ENCODE data around the gene CHKB. TPM values are rescaled to one million over a fixed set of nuclear protein-coding genes. Genes with fewer than 3 reads are reported as not detected.

Gene CHKB
- total and polyA plus RNA-seq, 10 of the 15 experiments (the other 5 are each of a cell fraction or from before 2014, with no cell fraction given), result 10.0 to 93.9 (median 57.0) TPM

DNA sequence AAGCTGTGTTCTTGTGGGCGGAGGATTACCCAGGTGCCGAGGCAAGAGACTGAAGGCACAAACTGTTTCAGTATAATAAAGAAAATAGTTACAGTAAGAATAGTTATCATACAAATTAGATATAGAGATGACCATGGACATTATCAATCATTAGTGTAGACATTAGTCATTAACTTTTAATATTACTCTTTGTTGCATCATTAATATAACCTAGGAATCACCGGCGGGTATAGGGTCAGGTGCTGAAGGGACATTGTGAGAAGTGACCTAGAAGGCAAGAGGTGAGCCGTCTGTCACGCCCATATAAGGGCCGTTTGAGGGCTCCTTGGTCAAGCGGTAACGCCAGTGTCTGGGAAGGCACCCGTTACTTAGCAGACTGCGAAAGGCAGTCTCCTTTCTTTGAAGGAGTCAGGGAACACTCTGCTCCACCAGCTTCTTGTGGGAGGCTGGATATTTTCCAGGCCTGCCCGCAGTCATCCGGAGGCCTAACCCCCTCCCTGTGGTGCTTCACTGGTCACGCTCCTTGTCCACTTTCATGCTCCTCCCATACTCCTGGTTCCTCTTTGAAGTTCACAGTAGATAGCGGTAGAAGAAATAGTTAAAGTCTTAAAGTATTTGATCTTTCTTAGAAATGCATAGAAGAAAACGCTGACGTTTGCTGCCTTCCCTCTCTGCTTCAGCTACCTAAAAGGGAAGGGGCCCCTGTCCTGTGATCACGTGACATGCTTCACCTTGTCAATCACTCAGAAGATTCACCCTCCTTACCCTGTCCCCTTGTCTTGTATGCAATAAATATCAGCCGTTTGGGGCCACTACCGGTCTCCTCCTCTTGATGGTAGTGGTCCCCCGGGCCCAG is 48.6 kb downstream of the CHKB start (continued):
- TF ChIP-seq, protein P1, sequence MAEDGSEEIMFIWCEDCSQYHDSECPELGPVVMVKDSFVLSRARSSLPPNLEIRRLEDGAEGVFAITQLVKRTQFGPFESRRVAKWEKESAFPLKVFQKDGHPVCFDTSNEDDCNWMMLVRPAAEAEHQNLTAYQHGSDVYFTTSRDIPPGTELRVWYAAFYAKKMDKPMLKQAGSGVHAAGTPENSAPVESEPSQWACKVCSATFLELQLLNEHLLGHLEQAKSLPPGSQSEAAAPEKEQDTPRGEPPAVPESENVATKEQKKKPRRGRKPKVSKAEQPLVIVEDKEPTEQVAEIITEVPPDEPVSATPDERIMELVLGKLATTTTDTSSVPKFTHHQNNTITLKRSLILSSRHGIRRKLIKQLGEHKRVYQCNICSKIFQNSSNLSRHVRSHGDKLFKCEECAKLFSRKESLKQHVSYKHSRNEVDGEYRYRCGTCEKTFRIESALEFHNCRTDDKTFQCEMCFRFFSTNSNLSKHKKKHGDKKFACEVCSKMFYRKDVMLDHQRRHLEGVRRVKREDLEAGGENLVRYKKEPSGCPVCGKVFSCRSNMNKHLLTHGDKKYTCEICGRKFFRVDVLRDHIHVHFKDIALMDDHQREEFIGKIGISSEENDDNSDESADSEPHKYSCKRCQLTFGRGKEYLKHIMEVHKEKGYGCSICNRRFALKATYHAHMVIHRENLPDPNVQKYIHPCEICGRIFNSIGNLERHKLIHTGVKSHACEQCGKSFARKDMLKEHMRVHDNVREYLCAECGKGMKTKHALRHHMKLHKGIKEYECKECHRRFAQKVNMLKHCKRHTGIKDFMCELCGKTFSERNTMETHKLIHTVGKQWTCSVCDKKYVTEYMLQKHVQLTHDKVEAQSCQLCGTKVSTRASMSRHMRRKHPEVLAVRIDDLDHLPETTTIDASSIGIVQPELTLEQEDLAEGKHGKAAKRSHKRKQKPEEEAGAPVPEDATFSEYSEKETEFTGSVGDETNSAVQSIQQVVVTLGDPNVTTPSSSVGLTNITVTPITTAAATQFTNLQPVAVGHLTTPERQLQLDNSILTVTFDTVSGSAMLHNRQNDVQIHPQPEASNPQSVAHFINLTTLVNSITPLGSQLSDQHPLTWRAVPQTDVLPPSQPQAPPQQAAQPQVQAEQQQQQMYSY (CRISPR knock-in tag; IDR thresholded peaks at IDR 0.05), result peak; percentile 86; the same call in 1 of the 2 replicates

DNA sequence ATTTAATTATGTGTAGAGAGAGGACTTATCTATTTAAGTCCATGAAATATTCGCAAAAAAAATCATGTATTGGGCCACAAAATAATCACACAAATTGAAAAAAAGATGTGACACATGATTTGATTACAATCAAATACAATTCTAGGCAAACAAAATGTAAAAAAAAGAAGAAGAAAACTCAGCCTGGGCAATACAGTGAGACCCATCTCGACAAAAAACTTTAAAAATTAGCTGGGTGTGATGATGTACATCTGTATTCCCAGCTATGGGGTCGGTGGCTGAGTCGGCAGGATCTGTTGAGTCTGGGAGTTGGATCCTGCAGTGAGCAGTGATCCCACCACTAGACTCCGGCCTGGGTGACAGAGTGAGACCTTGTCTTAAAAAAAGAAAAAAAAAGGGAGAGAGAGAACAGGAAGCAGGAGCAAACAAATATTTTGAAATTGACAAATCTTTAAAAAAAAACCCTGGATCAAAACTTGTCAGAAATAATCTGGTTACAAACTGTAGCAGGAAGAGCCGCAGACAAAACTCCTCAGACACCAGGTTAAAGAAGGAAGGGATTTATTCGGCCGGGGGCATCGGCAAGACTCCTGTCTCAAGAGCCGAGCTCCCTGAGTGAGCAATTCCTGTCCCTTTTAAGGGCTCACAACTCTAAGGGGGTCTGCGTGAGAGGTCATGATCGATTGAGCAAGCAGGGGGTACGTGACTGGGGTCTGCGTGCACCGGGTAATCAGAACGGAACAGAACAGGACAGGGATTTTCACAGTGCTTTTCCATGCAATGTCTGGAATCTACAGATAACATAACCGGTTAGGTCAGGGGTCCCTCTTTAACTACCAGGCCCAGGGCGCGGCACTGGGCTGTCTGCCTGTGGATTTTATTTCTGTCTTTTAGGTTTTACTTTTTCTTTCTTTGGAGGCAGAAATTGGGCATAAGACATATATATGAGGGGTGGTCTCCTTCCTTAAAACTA is 49.5 kb downstream of the CHKB start:
- Histone ChIP-seq H3K9me3 (replicated peaks; ENCODE audit: control insufficient read depth, insufficient read depth, low read length) (no peaks in the 10 kb centered on the region), H3K27ac (ENCODE audit: control insufficient read depth, insufficient read depth) (peak overlapping the region; percentile 100), H3K36me3 (ENCODE audit: control insufficient read depth in 2 of 2, insufficient read depth in 2 of 2, low read length in 1 of 2) (no peaks in the 10 kb centered on the region; a peak in 2 of 4 replicates), H3K4me1 (ENCODE audit: control insufficient read depth, insufficient read depth, low read length) (peaks cover 50% of the 10 kb centered on the region), H2AFZ (ENCODE audit: control insufficient read depth, low read depth, low read length) (no peak overlapping the region), H3K4me2 (ENCODE audit: control insufficient read depth, insufficient read depth) (peak overlapping the region; percentile 71), H3K4me3 (peak overlapping the region; percentile 78), H3K9ac (ENCODE audit: control insufficient read depth, insufficient read depth, low read length) (peak overlapping the region; percentile 100), H3K27me3 (replicated peaks in 1 of 2; ENCODE audit: control insufficient read depth in 2 of 2, insufficient read depth in 2 of 2, low read length in 1 of 2) (no peaks in the 10 kb centered on the region), H3K79me2 (ENCODE audit: control insufficient read depth, insufficient read depth, low read length) (peaks cover 48% of the 10 kb centered on the region), H4K20me1 (ENCODE audit: control insufficient read depth, insufficient read depth) (no peaks in the 10 kb centered on the region)
- ATAC-seq (no peak), DNase-seq (ENCODE audit: low read depth, low spot score) (no peak), FAIRE-seq (no peak)
- 94% methylated on average over 19 of the region's 19 CpGs for WGBS (ENCODE audit: insufficient coverage, insufficient replicate concordance, low lambda C conversion rate, missing lambda C conversion rate)
- BruUV-seq (replicated peaks), result no TSS peak
- RAD21 ChIA-PET (ENCODE audit: unreplicated experiment), result interaction anchor here (0.7 to 2.6 kb wide), 7 partner anchors 8 to 88 kb away, joined by 3 to 9 read pairs (median 4); partner anchors contain the start of gene KLHDC7B
- SMC1A ChIA-PET (ENCODE audit: uncharacterized antibody, unreplicated experiment), result interaction anchor here (1.1 to 3.3 kb wide), 3 partner anchors 8 to 88 kb away, joined by 4 to 18 read pairs (median 13); partner anchors contain the start of gene SCO2
- intact Hi-C loops (cut with micrococcal nuclease; ENCODE audit: unreplicated experiment), result no loop called here
- in situ Hi-C loops (cut with MboI), result loop anchor here (10.0 kb wide), 1 partner anchor 568 kb away; the partner anchor contains the start of gene PIM3
- POLR2A ChIA-PET, result interaction anchor here (1.1 to 10.0 kb wide), 9 partner anchors 6 to 227 kb away, joined by 3 to 232 read pairs (median 8); partner anchors contain the start of genes CHKB, KLHDC7B, LMF2 and NCAPH2
- TF ChIP-seq, protein P2, sequence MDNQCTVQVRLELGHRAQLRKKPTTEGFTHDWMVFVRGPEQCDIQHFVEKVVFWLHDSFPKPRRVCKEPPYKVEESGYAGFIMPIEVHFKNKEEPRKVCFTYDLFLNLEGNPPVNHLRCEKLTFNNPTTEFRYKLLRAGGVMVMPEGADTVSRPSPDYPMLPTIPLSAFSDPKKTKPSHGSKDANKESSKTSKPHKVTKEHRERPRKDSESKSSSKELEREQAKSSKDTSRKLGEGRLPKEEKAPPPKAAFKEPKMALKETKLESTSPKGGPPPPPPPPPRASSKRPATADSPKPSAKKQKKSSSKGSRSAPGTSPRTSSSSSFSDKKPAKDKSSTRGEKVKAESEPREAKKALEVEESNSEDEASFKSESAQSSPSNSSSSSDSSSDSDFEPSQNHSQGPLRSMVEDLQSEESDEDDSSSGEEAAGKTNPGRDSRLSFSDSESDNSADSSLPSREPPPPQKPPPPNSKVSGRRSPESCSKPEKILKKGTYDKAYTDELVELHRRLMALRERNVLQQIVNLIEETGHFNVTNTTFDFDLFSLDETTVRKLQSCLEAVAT (IDR thresholded peaks at IDR 0.05), result peak; percentile 89
- TF ChIP-seq SMARCA5 (IDR thresholded peaks at IDR 0.05) (no peak), GABPA (IDR thresholded peaks at IDR 0.05; ENCODE audit: low read depth) (no peak), MTA3 (IDR thresholded peaks at IDR 0.05; ENCODE audit: borderline replicate concordance, low read length) (no peak)
- CTCF ChIA-PET, result interaction anchor here (0.6 to 1.6 kb wide), 2 partner anchors 8 to 88 kb away, joined by 4 to 6 read pairs; partner anchors contain the start of gene SCO2

All from GM12878 (cell line).